CD4-positive, alpha-beta T cell treated with Interleukin-1 beta for 1 hour (primary cell): ENCODE data around the gene IL34.
A peak's percentile ranks its signal among the peaks of the same experiment; 100 is the strongest.

Source experiments
- DNase-seq, 2 donors: peaks; one replicate each; pipeline ENCODE4 v3.0.0-alpha.2; 2020 to 2022

Gene IL34

GRCh38 chr16:70678898-70679670 is 32.7 kb downstream of the IL34 start:
- no peak for DNase-seq

GRCh38 chr16:70679671-70680494 is 33.5 kb downstream of the IL34 start:
- no peak for DNase-seq

GRCh38 chr16:70680495-70681381 is 34.4 kb downstream of the IL34 start:
- no peak for DNase-seq

GRCh38 chr16:70681382-70682238 is 35.3 kb downstream of the IL34 start:
- DNase-seq, result no peak

DNA sequence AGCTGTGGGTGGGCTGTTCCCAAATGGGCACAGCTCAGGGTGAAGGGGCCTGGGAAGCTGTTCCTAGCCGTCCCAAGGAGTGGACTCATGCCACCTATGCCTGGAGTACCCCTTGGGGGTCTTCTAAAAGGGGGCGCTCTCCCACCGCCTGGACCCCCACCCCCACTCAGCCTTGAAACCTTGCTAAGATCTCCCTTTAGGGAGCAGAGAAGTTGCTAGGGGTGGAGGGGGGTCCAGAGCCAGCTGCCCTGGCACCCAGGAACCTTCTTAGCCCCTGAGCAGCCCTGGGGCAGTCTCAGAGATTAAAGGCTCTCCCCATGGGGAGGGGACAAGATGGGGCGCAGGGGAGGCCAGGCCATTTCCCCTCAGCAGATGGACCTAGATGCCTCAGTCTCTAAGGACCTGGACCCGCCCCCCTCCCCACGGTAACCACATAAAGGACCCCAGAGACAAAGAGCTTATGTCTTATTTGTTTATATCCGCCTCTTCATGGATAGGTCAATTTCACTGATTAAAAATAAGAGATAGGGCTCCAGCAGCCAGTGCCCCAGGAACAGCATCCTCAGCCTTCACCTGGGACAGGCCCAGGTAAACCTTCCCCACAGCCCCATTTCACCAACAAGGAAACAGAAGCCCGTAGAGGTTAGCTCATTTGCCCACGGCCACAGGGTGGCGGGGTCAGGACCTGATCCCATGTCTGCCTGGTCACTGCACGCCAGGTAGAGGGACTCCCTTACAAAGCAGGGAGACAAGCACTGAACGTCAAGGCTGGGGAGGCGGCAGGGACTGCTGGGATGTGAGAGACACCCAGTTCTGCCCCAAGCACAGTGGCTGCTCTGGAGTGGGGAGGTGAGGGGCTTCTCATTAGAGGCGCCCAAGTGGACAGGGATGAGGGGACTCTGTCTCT is 36.1 kb downstream of the IL34 start:
- DNase-seq, result no peak

GRCh38 chr16:70683146-70683944 is 37.0 kb downstream of the IL34 start:
- DNase-seq, result no peak

DNA sequence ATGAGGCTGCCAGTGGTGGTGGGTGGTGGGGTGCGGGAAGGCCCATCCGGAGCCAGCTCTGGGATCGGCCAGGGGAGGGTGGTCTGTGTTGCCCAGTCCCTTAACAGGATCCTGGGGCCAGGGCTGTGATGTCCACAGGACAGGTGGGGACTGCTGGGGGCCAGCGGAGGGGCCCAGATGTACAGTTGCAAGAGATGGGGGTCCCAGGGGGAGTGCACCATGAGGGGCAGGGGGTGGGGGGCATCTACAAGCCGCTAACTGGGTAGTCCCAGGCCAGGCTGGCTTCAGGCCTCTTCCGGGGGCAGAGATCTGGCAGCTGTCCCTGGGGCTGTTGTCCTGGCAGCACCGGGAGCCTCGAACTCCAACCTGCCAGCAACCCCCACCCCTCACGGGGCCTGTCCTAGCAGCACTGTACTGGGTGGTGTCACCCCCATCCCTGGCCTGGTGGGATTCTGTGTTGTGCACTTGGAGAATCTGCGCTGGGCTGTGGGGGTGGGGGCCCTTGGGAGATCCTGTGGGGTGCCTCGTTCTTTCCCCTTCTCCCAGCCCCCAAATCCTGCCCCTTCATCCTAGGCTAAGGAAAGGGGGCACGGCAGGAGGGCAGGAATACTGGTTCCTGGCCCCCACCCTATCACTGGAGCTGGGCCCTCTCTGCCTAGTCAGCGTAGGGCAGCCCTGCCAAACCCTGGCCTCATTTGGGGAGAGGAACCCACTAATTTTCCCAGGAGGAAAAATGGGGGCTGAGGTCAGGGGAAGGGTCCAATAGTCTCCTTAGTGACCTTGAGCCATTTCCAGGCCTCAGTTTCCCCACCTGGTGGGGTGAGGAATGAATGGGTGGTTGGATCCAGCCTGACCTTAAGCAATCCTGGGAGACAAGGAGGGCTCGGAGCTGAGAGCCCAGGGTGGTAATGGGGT is 38.0 kb downstream of the IL34 start:
- DNase-seq, result no peak

- no peak for DNase-seq
Observed at GRCh38 chr16:70685061-70685937, 38.9 kb downstream of the IL34 start.

DNA sequence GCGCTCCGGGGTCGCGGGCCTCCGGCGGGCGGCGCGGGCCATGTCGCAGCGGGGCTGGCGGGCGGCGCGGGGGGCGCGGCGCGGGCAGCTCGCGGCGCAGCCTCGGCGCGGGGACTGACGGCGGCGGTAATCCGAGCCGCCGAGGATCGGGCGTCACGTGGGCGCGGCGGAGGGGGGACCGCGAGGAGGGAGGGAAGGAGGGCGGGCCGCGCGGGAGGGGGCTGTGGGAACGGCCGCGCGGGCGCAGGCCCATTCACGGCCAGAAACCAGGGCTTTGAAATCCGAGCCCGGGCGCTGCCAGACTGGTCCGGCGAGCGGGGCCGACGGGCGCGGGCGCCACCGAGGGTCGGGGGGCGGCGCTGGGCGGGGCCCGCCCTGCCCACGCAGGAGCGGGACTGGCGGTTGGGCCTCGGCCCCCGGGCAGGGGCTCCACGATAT is 39.6 kb downstream of the IL34 start, which contains the start of gene MTSS2:
Gene MTSS2 (minus strand): TSS at position 116 of the 438 bp plus-strand sequence. CDS start 262 bp downstream, outside the sequence.
- DNase-seq, result peak in 1 of 2 donors; percentile 11

DNA sequence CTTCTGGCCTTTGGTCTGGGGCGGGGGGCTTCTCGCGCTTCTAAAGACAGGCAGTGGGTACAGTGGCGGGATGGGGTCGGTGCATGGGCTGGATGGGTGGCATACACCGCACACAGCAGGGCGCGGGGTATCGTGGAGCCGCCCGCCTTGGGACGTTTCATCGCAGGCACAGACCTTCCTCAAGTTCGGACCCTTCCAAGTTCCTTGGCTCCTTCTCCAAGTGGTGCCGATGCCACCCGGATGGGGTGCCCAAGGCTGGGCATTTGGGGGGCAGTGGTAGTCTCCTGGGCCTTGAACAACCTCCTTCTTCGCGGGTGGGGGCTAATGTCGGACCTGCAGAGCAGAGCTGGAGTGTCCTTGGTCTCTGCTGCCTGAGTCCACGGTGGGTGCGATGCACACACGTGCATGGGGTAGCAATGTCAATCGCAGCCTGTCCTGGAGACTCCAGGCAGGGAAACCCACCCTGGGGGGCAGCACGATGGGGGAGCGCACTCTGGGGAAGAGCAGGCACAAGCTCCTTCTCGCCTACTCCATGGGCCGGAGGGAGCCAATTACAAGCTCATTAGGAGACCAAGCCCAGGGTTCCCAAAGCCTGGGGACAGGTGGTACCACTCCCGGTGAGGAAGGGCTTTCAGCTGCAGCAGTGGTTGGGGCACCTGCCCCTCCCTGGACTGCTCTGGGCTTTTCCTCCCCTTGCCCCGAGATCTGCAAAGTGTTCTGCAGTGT is 40.2 kb downstream of the IL34 start:
- no peak for DNase-seq

GRCh38 chr16:70687102-70687511 is 40.7 kb downstream of the IL34 start:
- DNase-seq, result no peak

DNA sequence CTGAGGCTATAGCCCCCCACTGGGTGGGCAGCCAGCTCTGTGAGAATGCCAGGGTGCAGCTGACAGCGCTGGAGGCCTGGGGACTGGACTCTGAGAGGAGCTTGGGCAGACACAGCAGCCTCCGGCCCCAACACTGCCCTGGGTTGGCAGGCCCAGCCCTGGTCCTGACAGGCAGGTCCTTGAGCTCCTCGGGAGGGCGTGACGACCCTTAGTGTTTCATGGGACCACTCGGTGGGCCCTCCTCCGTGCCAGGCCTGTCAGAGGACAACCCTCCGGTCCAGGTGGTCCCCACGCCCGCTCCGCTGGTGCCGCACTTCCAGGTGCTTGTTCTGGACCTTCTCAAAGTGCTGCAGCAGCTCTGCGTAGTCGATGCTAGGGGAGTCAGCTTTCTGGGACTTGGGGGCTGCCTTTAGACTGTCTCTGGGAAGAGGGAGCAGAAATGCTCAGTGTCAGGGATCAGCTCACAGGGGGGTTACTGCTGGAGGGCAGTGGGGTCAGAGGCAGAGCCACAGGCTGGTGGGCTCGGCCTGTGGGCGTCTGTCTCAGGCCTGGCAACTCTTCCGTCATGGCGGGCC is 41.4 kb downstream of the IL34 start:
- no peak for DNase-seq

- DNase-seq, result no peak
Observed at GRCh38 chr16:70688246-70688742, 41.9 kb downstream of the IL34 start.

- DNase-seq, result no peak
Observed at GRCh38 chr16:70689035-70689969, 42.9 kb downstream of the IL34 start.
